ENCODE data around the gene EIF3F. TPM values are rescaled to one million over a fixed set of nuclear protein-coding genes. Genes with fewer than 3 reads are reported as not detected.

Gene EIF3F
- total and polyA plus RNA-seq, 2 of the 4 experiments (the other 2 are of a cell fraction): 279 to 306 TPM

- no peak for TF ChIP-seq MAFK (IDR thresholded peaks at IDR 0.05; ENCODE audit: low read depth, low read length)
- TF ChIP-seq NFE2L2 (IDR thresholded peaks at IDR 0.05; ENCODE audit: low read depth, low read length): no peak; the same call in 1 of the 2 replicates
- TF ChIP-seq BHLHE40 (IDR thresholded peaks at IDR 0.05; ENCODE audit: low read depth, low read length): no peak
Measured at GRCh38 chr11:7977232-7977917, 9.8 kb upstream of the EIF3F start (continued).

- peak overlapping the region; percentile 93; the same call in 1 of the 2 replicates for H3K18ac ChIP-seq (ENCODE audit: low read depth, low read length)
- H3K9me3 ChIP-seq (ENCODE audit: control insufficient read depth, insufficient read depth, low read length): no peaks in the 10 kb centered on the region
- H4K20me1 ChIP-seq (ENCODE audit: insufficient read depth, low read length): no peaks in the 10 kb centered on the region
- dilution Hi-C loops (cut with HindIII; ENCODE audit: low sequenced_read_pairs, unreplicated experiment) (no loop called here), in situ Hi-C loops (cut with MboI; ENCODE audit: low sequenced_read_pairs) (loop anchor here (25.0 kb wide), 1 partner anchor 419 kb away; no protein-coding TSS in a partner anchor), intact Hi-C loops (cut with micrococcal nuclease) (no loop called here)
- H2AFZ ChIP-seq (replicated peaks; ENCODE audit: low read length, poor library complexity): peak overlapping the region; percentile 63
- no peaks in the 10 kb centered on the region for H3K9me1 ChIP-seq (ENCODE audit: insufficient read depth, low read length)
- peak overlapping the region; percentile 88 for H2AK9ac ChIP-seq (replicated peaks; ENCODE audit: low read depth, low read length, poor library complexity)
- no peak overlapping the region for H3K56ac ChIP-seq (ENCODE audit: extremely low read depth, insufficient read depth, low read length)
- H3K79me1 ChIP-seq (ENCODE audit: low read depth in 1 of 2, low read length in 2 of 2): peaks cover 4 to 8% of the 10 kb centered on the region in 2 experiments; a peak in 2 of 4 replicates
- H3K4me2 ChIP-seq (ENCODE audit: low read depth, low read length): no peak overlapping the region
- H4K5ac ChIP-seq (ENCODE audit: low read depth, low read length): peak overlapping the region; percentile 57; the same call in 1 of the 2 replicates
- peak overlapping the region; percentile 85 for H2BK120ac ChIP-seq (ENCODE audit: low read depth, low read length)
- H3K14ac ChIP-seq (replicated peaks; ENCODE audit: low read depth, low read length): peak overlapping the region; percentile 78
- H2AK5ac ChIP-seq (ENCODE audit: low read depth, low read length): peak overlapping the region; percentile 95
- peak overlapping the region; percentile 75 for H2BK5ac ChIP-seq (ENCODE audit: low read depth, low read length, poor library complexity, severe bottlenecking)
- ATAC-seq (ENCODE audit: low read depth): no peak
- peak overlapping the region; percentile 78 for H3K4ac ChIP-seq (ENCODE audit: low read depth, low read length)
- WGBS, 2 experiments (ENCODE audit: extremely low coverage in 2 of 2, insufficient read length in 1 of 2): no CpG with 5 or more reads among the region's 1 CpG
- ChIA-PET CTCF (interaction anchor here (1.3 kb wide), 1 partner anchor 77 kb away, joined by 4 read pairs; no protein-coding TSS in a partner anchor), POLR2A (ENCODE audit: unreplicated experiment) (no interaction called here)
- no peak for DNase-seq
- H4K8ac ChIP-seq (ENCODE audit: low read depth in 2 of 2, low read length in 2 of 2): peak overlapping the region; percentile 55 to 91; a peak in 3 of 4 replicates
- H3K36me3 ChIP-seq (ENCODE audit: control insufficient read depth, insufficient read depth, low read length): no peaks in the 10 kb centered on the region
- H3K4me3 ChIP-seq (ENCODE audit: insufficient read depth, low read depth, low read length): no peak overlapping the region
- peaks cover 9% of the 10 kb centered on the region; the same call in 1 of the 2 replicates for H3K4me1 ChIP-seq (ENCODE audit: control insufficient read depth, insufficient read depth, low read length)
- H2BK20ac ChIP-seq (ENCODE audit: low read depth, low read length): peak overlapping the region; percentile 86
- no peak overlapping the region for H3K27ac ChIP-seq (ENCODE audit: insufficient read depth, low read length)
- H2BK15ac ChIP-seq (ENCODE audit: low read depth, low read length): peak overlapping the region; percentile 87; the same call in 2 of the 3 replicates
- H3K9ac ChIP-seq (ENCODE audit: low read depth, low read length): no peak overlapping the region
- no TSS peak for BruUV-seq (replicated peaks)
- H3K27me3 ChIP-seq (ENCODE audit: control insufficient read depth, insufficient read depth, low read length): no peaks in the 10 kb centered on the region
- peak overlapping the region; percentile 67; the same call in 1 of the 2 replicates for H3K23ac ChIP-seq (ENCODE audit: low read depth, low read length)
- H4K91ac ChIP-seq (ENCODE audit: insufficient read depth, low read depth, low read length): peak overlapping the region; percentile 86
- TF ChIP-seq CTCF (conservative IDR thresholded peaks at IDR 0.05; ENCODE audit: low read depth, low read length) (no peak), RCOR1 (IDR thresholded peaks at IDR 0.05; ENCODE audit: insufficient replicate concordance, low read length) (no peak), MAZ (IDR thresholded peaks at IDR 0.05; ENCODE audit: borderline replicate concordance, low read depth, low read length) (no peak), MXI1 (IDR thresholded peaks at IDR 0.05; ENCODE audit: borderline replicate concordance, low read depth, low read length) (no peak), CHD1 (IDR thresholded peaks at IDR 0.05; ENCODE audit: low read depth, low read length) (no peak), POLR2A (IDR thresholded peaks at IDR 0.05; ENCODE audit: low read depth, low read length) (no peak), MAFK (IDR thresholded peaks at IDR 0.05; ENCODE audit: low read depth, low read length) (no peak), RAD21 (IDR thresholded peaks at IDR 0.05; ENCODE audit: low read length) (no peak), SMC3 (IDR thresholded peaks at IDR 0.05; ENCODE audit: low read depth, low read length) (no peak), ELK1 (IDR thresholded peaks at IDR 0.05; ENCODE audit: borderline replicate concordance, low read depth, low read length) (no peak), RFX5 (IDR thresholded peaks at IDR 0.05; ENCODE audit: low read depth, low read length) (no peak)
Measured at GRCh38 chr11:7981619-7982157, 5.4 kb upstream of the EIF3F start.
